A549 (cell line): ENCODE measurements around the gene TNFAIP8.

ENCODE experiments used
- CBX8 ChIP-seq: fragments of 200-600 bp; sonication (generic); IDR thresholded peaks from 2 replicates; pipeline ENCODE4 v1.6.1; 2016
- CHD2 ChIP-seq: fragments of 150-350 bp; IDR thresholded peaks from 2 replicates; pipeline ENCODE4 v1.6.1; 2014; ENCODE audit warnings: low read length; ENCODE audit not compliant: partially characterized antibody
- CTCF ChIP-seq: fragments of >200 bp; sonication (Bioruptor Twin); formaldehyde crosslinking; IDR thresholded peaks from 3 replicates; pipeline ENCODE4 v1.5.1; 2016
- ELK1 ChIP-seq: fragments of 150-350 bp; IDR thresholded peaks from 2 replicates; pipeline ENCODE4 v1.6.1; 2014; ENCODE audit warnings: low read depth, mild to moderate bottlenecking, low read length
- KDM1A ChIP-seq: fragments of 200-600 bp; sonication (generic); IDR thresholded peaks from 2 replicates; pipeline ENCODE4 v1.6.1; 2016; ENCODE audit warnings: low read depth, mild to moderate bottlenecking
- KDM5A ChIP-seq: fragments of 200-600 bp; sonication (generic); IDR thresholded peaks from 2 replicates; pipeline ENCODE4 v1.6.1; 2016; ENCODE audit warnings: antibody characterized with exemption, mild to moderate bottlenecking
- MAX ChIP-seq: IDR thresholded peaks from 2 replicates; pipeline ENCODE4 v1.6.1; 2012
- PHF8 ChIP-seq: fragments of 200-600 bp; sonication (generic); IDR thresholded peaks from 2 replicates; pipeline ENCODE4 v1.6.1; 2016; ENCODE audit warnings: low read depth, mild to moderate bottlenecking, antibody characterized with exemption, moderate library complexity, borderline replicate concordance
- POLR2A ChIP-seq: IDR thresholded peaks from 2 replicates; pipeline ENCODE4 v1.6.1; 2012; ENCODE audit warnings: mild to moderate bottlenecking, low read length
- RAD21 ChIP-seq, 2 experiments: fragments of >200 bp in 1 of 2; sonication (Bioruptor Twin) in 1 of 2; formaldehyde crosslinking in 1 of 2; IDR thresholded peaks in 1 of 2; conservative IDR thresholded peaks in 1 of 2; 2 replicates in 1 of 2; 3 replicates in 1 of 2; pipeline ENCODE4 v1.6.1; 2012 to 2018; ENCODE audit warnings: inconsistent platforms in 1 of 2
- RCOR1 ChIP-seq: fragments of 150-350 bp; IDR thresholded peaks from 2 replicates; pipeline ENCODE4 v1.6.1; 2014; ENCODE audit warnings: antibody characterized with exemption, low read length, low read depth
- REST ChIP-seq: fragments of 200-600 bp; sonication (generic); IDR thresholded peaks from 2 replicates; pipeline ENCODE4 v1.6.1; 2016; ENCODE audit warnings: antibody characterized with exemption, mild to moderate bottlenecking, moderate library complexity

GRCh38 chr5:119373449-119373858 is 17.6 kb downstream of the TNFAIP8 start:
- TF ChIP-seq KDM5A (no peak), KDM1A (no peak), CTCF (no peak), POLR2A (no peak), RCOR1 (no peak), CBX8 (no peak), ELK1 (no peak), PHF8 (no peak), REST (no peak), CHD2 (no peak), RAD21 (conservative IDR thresholded peaks at IDR 0.05 in 1 of 2, IDR thresholded peaks at IDR 0.05 in 1 of 2) (no peak), MAX (no peak)
